CD4-positive, alpha-beta memory T cell (primary cell): ENCODE measurements around the gene CXADR. TPM values are rescaled to one million over a fixed set of nuclear protein-coding genes. Genes with fewer than 3 reads are reported as not detected.
"Not testable (repeated sequence)": the region's sequence is repeated elsewhere in the genome, so short reads cannot be mapped to it uniquely, and the experiment has no call there.

ENCODE experiments used
- CTCF ChIA-PET: fragments of 350-600 bp; sonication (Branson Sonifier 250); formaldehyde crosslinking; loops from one replicate; lab custom pipeline; 2021; ENCODE audit warnings: inconsistent platforms; ENCODE audit not compliant: partially characterized antibody; lab: Charles Lee
- POLR2A ChIA-PET: fragments of 350-600 bp; sonication (Branson Sonifier 250); formaldehyde crosslinking; loops from one replicate; lab custom pipeline; 2021; ENCODE audit not compliant: partially characterized antibody; lab: Charles Lee
- DNase-seq, 5 donors: peaks; one replicate each; pipeline versions ENCODE4 v3.0.0 to v3.0.0-alpha.2; 2020 to 2022; ENCODE audit warnings: mixed read lengths in 1 of 5
- H3K27ac ChIP-seq: one replicate; pipeline ENCODE4 v1.7.0; 2013; ENCODE audit warnings: low read depth, low read length
- H3K27me3 ChIP-seq: 2 replicates; pipeline ENCODE4 v1.7.0; 2013; ENCODE audit warnings: mild to moderate bottlenecking, low read length, moderate library complexity; ENCODE audit not compliant: insufficient read depth
- H3K36me3 ChIP-seq: 2 replicates; pipeline ENCODE4 v1.7.0; 2013; ENCODE audit warnings: mild to moderate bottlenecking, low read length, moderate library complexity; ENCODE audit not compliant: insufficient read depth
- H3K4me1 ChIP-seq: 2 replicates; pipeline ENCODE4 v1.7.0; 2013; ENCODE audit warnings: mild to moderate bottlenecking, low read length, moderate library complexity; ENCODE audit not compliant: insufficient read depth
- H3K4me3 ChIP-seq, 2 donors: one replicate each; pipeline ENCODE4 v1.7.0; 2013; ENCODE audit warnings: low read length in 2 of 2, mild to moderate bottlenecking in 1 of 2
- H3K9me3 ChIP-seq, 2 donors: one replicate each; pipeline ENCODE4 v1.7.0; 2013; ENCODE audit warnings: low read length in 2 of 2, control low read depth in 1 of 2; ENCODE audit not compliant: control insufficient read depth in 1 of 2
- H3K27ac Mint-ChIP-seq, 7 donors: one replicate each; pipeline ENCODE4 v1.8.0; 2020 to 2021; ENCODE audit warnings: mixed read lengths in 7 of 7, mild to moderate bottlenecking in 6 of 7, inconsistent platforms in 3 of 7, moderate library complexity in 3 of 7
- H3K27me3 Mint-ChIP-seq, 2 donors: one replicate each; pipeline ENCODE4 v1.8.0; 2020 to 2021; ENCODE audit warnings: mixed read lengths in 2 of 2
- H3K36me3 Mint-ChIP-seq, 2 donors: one replicate each; pipeline ENCODE4 v1.8.0; 2020 to 2021; ENCODE audit warnings: mixed read lengths in 2 of 2, inconsistent platforms in 1 of 2, mild to moderate bottlenecking in 1 of 2
- H3K4me1 Mint-ChIP-seq, 4 donors: one replicate each; pipeline ENCODE4 v1.8.0; 2020 to 2021; ENCODE audit warnings: mixed read lengths in 4 of 4, mild to moderate bottlenecking in 1 of 4
- H3K4me3 Mint-ChIP-seq, 8 donors: one replicate each; pipeline ENCODE4 v1.8.0; 2020 to 2021; ENCODE audit warnings: mixed read lengths in 8 of 8, mild to moderate bottlenecking in 7 of 8, moderate library complexity in 6 of 8, inconsistent platforms in 3 of 8
- H3K9me3 Mint-ChIP-seq, 8 donors: one replicate each; pipeline ENCODE4 v1.8.0; 2020 to 2021; ENCODE audit warnings: mixed read lengths in 8 of 8, mild to moderate bottlenecking in 5 of 8, inconsistent platforms in 3 of 8, moderate library complexity in 1 of 8
- intact Hi-C: fragments of 100-400 bp; cut with micrococcal nuclease; formaldehyde crosslinking; loops from one replicate; pipeline ENCODE4 v1.15.1; 2023
- polyA plus RNA-seq, 2 donors: library from polyadenylated mRNA; unstranded; fragments of 300-500 nt; fragmentation: Illumina TruSeq; gene quantifications; one replicate each; pipeline ENCODE4 v1.2.3, GENCODE V29; 2021
- total RNA-seq, 2 experiments: library from RNA; stranded (reverse); gene quantifications; one replicate each; pipeline ENCODE4 v1.2.3, GENCODE V29; 2021

The CXADR gene
- total and polyA plus RNA-seq, 4 experiments from 2014 or later, result 0.13 to 1.4 (median 0.82) TPM

DNA sequence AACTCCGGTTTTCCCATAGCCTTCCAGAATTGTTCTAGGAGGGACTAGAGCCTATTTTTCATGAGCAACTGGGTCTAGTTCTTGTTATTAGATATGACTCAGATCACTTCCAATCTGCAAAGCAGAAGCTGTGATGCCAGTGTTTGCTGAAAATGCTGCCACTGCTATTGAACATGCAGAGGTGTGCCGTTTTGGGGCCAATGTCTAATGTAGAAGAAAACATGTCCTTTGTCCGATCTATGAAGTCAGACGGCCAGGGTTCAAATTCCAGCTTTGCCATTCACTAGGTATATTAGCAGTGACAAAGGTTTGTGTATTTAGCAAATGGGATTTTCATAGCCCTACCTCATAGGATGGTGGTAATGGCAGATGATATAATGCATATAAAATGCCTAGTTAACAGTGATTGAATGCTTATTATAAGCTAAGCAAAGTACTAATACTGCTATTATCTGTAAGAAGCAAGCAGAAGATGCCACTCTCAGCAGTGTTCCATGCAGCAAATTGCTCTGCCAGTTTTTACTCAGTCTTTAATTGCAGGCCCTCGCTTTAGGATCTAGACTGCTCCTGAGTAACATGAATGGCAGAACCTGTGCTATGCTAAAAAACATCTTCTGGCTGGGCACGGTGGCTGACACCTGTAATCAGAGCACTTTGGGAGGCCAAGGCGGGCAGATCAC is 40.1 kb upstream of the CXADR start:
- Histone ChIP-seq H3K36me3 (no peaks in the 10 kb centered on the region), H3K4me3 (no peak overlapping the region), H3K27ac (no peak overlapping the region), H3K4me1 (no peaks in the 10 kb centered on the region), H3K27me3 (no peaks in the 10 kb centered on the region), H3K9me3 (no peaks in the 10 kb centered on the region)
- Mint-ChIP-seq H3K4me3 (no peak overlapping the region), H3K27me3 (peaks cover 2 to 5% of the 10 kb centered on the region in 2 donors), H3K9me3 (peaks cover 0 to 3% (median 0%) of the 10 kb centered on the region in 8 donors), H3K27ac (no peak overlapping the region), H3K36me3 (no peaks in the 10 kb centered on the region), H3K4me1 (no peaks in the 10 kb centered on the region)
- ChIA-PET CTCF (no interaction called here), POLR2A (no interaction called here)
- DNase-seq, result no peak
- intact Hi-C loops, result no loop called here

DNA sequence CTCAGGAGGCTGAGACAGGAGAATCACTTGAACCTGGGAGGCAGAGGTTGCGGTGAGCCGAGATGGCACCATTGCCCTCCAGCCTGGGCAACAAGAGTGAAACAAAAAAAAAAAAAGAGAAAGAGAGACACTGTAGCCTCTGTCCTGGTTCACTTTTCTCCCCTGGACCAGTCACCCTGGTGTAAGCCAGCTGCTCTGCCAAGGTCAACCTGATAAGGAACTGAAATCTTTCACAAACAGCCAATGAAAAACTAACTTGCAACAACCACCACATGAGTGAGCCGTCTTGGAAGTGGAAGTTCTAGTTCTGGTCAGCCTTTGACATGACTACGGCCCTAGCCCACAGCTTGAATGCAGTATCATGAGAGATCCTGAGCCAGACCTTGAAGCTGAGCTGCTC is 36.8 kb upstream of the CXADR start:
- no peaks in the 10 kb centered on the region for H3K4me1 Mint-ChIP-seq
- H3K9me3 Mint-ChIP-seq, result peaks cover 0 to 3% (median 0%) of the 10 kb centered on the region in 8 donors

DNA sequence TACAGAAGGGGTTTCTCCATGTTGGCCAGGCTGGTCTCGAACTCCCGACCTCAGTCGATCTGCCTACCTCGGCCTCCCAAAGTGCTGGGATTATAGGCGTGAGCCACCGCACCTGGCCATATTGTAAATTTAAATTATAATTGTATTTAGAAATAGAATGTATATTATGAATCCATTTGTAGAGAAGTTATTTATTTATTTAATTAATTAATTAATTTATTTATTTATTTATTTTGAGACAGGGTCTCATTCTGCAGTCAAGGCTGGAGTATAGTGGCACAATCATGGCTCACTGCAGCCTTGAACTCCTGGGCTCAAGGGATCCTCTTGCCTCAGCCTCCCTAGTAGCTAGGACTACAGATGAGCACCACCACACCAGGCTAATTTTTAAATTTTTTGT is 34.7 kb upstream of the CXADR start:
- POLR2A ChIA-PET, H3K4me1 Mint-ChIP-seq, DNase-seq, H3K27ac Mint-ChIP-seq, H3K9me3 ChIP-seq, H3K27ac ChIP-seq, H3K4me3 Mint-ChIP-seq, H3K4me1 ChIP-seq, H3K4me3 ChIP-seq, H3K9me3 Mint-ChIP-seq, CTCF ChIA-PET, intact Hi-C loops, H3K27me3 Mint-ChIP-seq, H3K27me3 ChIP-seq, H3K36me3 Mint-ChIP-seq, H3K36me3 ChIP-seq: not testable (repeated sequence)

More for the DNA sequence above, 36.8 kb upstream of the CXADR start:
- Histone ChIP-seq H3K36me3 (no peaks in the 10 kb centered on the region), H3K4me3 (no peak overlapping the region), H3K9me3 (no peaks in the 10 kb centered on the region), H3K4me1 (no peaks in the 10 kb centered on the region), H3K27ac (no peak overlapping the region), H3K27me3 (no peaks in the 10 kb centered on the region)
- DNase-seq, result no peak
- ChIA-PET CTCF (no interaction called here), POLR2A (no interaction called here)
- intact Hi-C loops, result no loop called here
- H3K36me3 Mint-ChIP-seq, result no peaks in the 10 kb centered on the region
- H3K27ac Mint-ChIP-seq, result no peak overlapping the region
- H3K27me3 Mint-ChIP-seq, result peaks cover 2% of the 10 kb centered on the region in 2 donors
- H3K4me3 Mint-ChIP-seq, result no peak overlapping the region

DNA sequence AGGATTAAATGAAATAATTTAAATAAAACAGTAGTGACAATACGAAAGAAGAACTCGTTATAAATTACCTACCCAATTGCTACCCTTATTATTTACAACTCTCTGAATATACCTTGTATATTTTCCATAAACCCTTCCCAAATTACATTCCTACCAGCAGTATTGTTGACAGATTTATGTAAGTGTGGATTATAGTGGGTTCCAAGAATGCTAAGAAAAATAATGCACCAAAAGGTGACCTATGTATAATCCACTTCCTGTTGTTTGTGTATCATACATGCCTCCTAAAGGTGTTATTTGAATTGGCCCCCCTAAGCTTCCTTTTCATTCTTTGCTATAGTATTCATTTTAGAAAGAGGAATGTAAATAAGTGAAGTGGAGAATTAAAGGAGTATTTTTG is 33.2 kb upstream of the CXADR start:
- Mint-ChIP-seq H3K27ac (no peak overlapping the region), H3K4me1 (no peaks in the 10 kb centered on the region), H3K36me3 (no peaks in the 10 kb centered on the region), H3K4me3 (no peak overlapping the region), H3K9me3 (no peaks in the 10 kb centered on the region), H3K27me3 (no peaks in the 10 kb centered on the region)
- ChIA-PET CTCF (interaction anchor here (0.6 to 0.7 kb wide), 2 partner anchors 445 to 1117 kb away, joined by 3 read pairs; no protein-coding TSS in a partner anchor), POLR2A (no interaction called here)
- H3K27ac ChIP-seq, result no peak overlapping the region
- H3K9me3 ChIP-seq, result no peaks in the 10 kb centered on the region
- intact Hi-C loops, result no loop called here
- H3K4me1 ChIP-seq, result no peaks in the 10 kb centered on the region
- H3K4me3 ChIP-seq, result no peak overlapping the region
- no peaks in the 10 kb centered on the region for H3K27me3 ChIP-seq
- no peaks in the 10 kb centered on the region for H3K36me3 ChIP-seq
- DNase-seq, result no peak

DNA sequence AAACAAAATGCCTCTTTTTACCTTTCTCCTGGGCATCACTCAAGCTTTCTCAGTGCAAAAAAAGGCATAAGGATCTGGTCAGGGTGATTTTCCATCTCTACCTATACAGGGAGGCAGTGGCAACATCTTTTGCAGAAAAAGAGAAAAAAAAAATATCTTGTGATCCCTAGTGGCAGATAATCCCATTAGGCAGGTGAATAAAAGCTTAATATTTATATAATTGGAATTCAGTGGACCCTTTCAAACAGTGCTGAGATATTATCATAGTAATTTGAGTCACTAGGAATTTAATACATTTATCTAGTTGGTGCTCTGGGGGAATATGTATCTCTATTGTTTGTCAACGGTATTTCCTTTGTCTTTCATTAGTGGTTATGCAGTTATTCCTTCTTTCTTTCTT is 29.9 kb upstream of the CXADR start:
- Histone ChIP-seq H3K27me3 (no peaks in the 10 kb centered on the region), H3K4me3 (no peak overlapping the region), H3K4me1 (no peaks in the 10 kb centered on the region), H3K9me3 (no peaks in the 10 kb centered on the region), H3K27ac (no peak overlapping the region), H3K36me3 (no peaks in the 10 kb centered on the region)
- no peak overlapping the region for H3K27ac Mint-ChIP-seq
- H3K4me1 Mint-ChIP-seq, result peaks cover 0 to 1% (median 0%) of the 10 kb centered on the region in 4 donors
- ChIA-PET POLR2A (no interaction called here), CTCF (interaction anchor here (1.0 kb wide), 1 partner anchor 103 kb away, joined by 3 read pairs; no protein-coding TSS in a partner anchor)
- H3K36me3 Mint-ChIP-seq, result no peaks in the 10 kb centered on the region
- no peaks in the 10 kb centered on the region for H3K27me3 Mint-ChIP-seq
- no peak for DNase-seq
- H3K9me3 Mint-ChIP-seq, result no peaks in the 10 kb centered on the region
- intact Hi-C loops, result no loop called here
- H3K4me3 Mint-ChIP-seq, result no peak overlapping the region

DNA sequence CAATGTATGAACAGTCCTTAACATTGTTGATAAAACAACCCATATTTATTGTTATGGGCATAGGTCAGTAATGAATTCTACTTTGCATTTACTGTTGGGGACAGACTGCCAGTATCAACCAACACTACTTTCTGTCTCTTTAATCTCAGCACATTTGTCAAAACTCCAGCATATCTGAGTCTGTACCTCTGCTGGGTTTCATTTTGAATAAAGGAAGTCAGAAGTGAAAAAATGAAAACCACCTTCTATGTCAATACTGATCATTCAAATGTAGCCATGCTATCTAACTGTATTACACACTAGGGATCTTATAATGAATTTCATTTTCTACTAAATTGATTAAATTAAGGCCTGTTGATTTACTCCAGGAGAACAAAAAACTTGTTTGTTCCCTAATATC is 24.2 kb upstream of the CXADR start:
- no peaks in the 10 kb centered on the region for H3K4me1 ChIP-seq
- no peak overlapping the region for H3K4me3 ChIP-seq
- H3K27me3 ChIP-seq, result no peaks in the 10 kb centered on the region
- Mint-ChIP-seq H3K9me3 (peaks cover 0 to 2% (median 0%) of the 10 kb centered on the region in 8 donors), H3K4me3 (no peak overlapping the region), H3K36me3 (no peaks in the 10 kb centered on the region), H3K4me1 (peaks cover 0 to 1% (median 0%) of the 10 kb centered on the region in 4 donors), H3K27ac (no peak overlapping the region), H3K27me3 (no peaks in the 10 kb centered on the region)
- intact Hi-C loops, result no loop called here
- CTCF ChIA-PET, result no interaction called here
- POLR2A ChIA-PET, result no interaction called here
- H3K9me3 ChIP-seq, result no peaks in the 10 kb centered on the region
- DNase-seq, result no peak
- H3K27ac ChIP-seq, result no peak overlapping the region
- no peaks in the 10 kb centered on the region for H3K36me3 ChIP-seq

DNA sequence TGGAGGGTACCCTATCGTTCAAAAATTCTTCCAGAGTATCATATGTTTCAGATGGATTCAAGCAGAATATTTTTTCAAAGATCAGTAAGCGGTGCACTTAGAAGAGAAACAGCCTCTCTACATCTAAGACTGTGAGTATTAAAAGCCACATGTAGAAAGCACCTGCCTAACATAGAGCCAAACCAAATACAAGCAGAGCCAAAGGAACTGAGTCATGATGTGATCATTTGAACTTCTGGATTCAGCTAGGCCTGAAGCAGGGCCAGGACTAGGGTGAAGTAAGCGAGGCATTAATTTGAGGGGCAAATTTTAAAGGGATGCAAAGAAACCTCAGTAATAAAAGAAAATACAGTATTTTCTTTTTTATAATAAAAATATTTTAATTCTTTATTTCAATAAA is 23.3 kb upstream of the CXADR start:
- H3K9me3 ChIP-seq, H3K4me3 Mint-ChIP-seq, H3K4me1 Mint-ChIP-seq, CTCF ChIA-PET, H3K27me3 ChIP-seq, H3K27ac ChIP-seq, H3K27me3 Mint-ChIP-seq, H3K36me3 ChIP-seq, DNase-seq, POLR2A ChIA-PET, intact Hi-C loops, H3K36me3 Mint-ChIP-seq, H3K4me3 ChIP-seq, H3K9me3 Mint-ChIP-seq, H3K4me1 ChIP-seq, H3K27ac Mint-ChIP-seq: not testable (repeated sequence)
